A549 (cell line): ENCODE data around the gene TYK2. TPM values are rescaled to one million over a fixed set of nuclear protein-coding genes. Genes with fewer than 3 reads are reported as not detected.

Experiments used
- ATAC-seq, 2 experiments: fragments of 200-7000 bp in 1 of 2; fragments of >200 bp in 1 of 2; cut with Nextera tagmentation in 1 of 2; cut with Tn5 transposase in 1 of 2; 3 replicates each; pipeline versions ENCODE4 v1.8.0 to v1.9.1; 2018 to 2020; ENCODE audit warnings: mild to moderate bottlenecking in 1 of 2, moderate library complexity in 1 of 2
- CTCF ChIA-PET: fragments of 300-600 bp; sonication (Branson Sonifier 250); formaldehyde crosslinking; extraction: SDS; loops from one replicate; lab custom pipeline; 2021; ENCODE audit warnings: antibody characterized with exemption, inconsistent platforms; lab: Yijun Ruan, JAX
- POLR2A ChIA-PET: fragments of 350-600 bp; formaldehyde crosslinking; extraction: SDS; loops from one replicate; lab custom pipeline; 2021; ENCODE audit warnings: antibody characterized with exemption, inconsistent platforms; lab: Yijun Ruan, JAX
- DNase-seq, 2 experiments: peaks; one replicate each; pipeline versions ENCODE4 v3.0.0 to v3.0.0-alpha.2; 2011 to 2016; ENCODE audit warnings: low read depth in 1 of 2, low spot score in 1 of 2
- FAIRE-seq: peaks from 2 replicates; lab custom pipeline; 2011; peaks lifted over from hg19 to GRCh38; lab: Jason Lieb, UNC
- H3K27ac ChIP-seq, 2 experiments: fragments of >200 bp; sonication (Bioruptor Twin); formaldehyde crosslinking; 3 replicates each; pipeline ENCODE4 v1.5.1; 2016 to 2017
- H3K4me1 ChIP-seq: fragments of >200 bp; sonication (Bioruptor Twin); formaldehyde crosslinking; 3 replicates; pipeline ENCODE4 v1.6.1; 2016
- H3K4me2 ChIP-seq: fragments of >200 bp; sonication (Bioruptor Twin); formaldehyde crosslinking; 3 replicates; pipeline ENCODE4 v1.6.1; 2016
- H3K4me3 ChIP-seq: fragments of >200 bp; sonication (Bioruptor Twin); formaldehyde crosslinking; 3 replicates; pipeline ENCODE4 v1.5.1; 2016
- H3K9me3 ChIP-seq: fragments of >200 bp; sonication (Bioruptor Twin); formaldehyde crosslinking; 3 replicates; pipeline ENCODE4 v1.6.1; 2016
- BHLHE40 ChIP-seq: IDR thresholded peaks from 2 replicates; pipeline ENCODE4 v1.6.1; 2012; ENCODE audit warnings: low read depth, low read length, inconsistent platforms
- CBX2 ChIP-seq: fragments of 200-600 bp; sonication (generic); IDR thresholded peaks from 2 replicates; pipeline ENCODE4 v1.6.1; 2016; ENCODE audit warnings: low read depth, mild to moderate bottlenecking, borderline replicate concordance
- CHD4 ChIP-seq: fragments of 200-600 bp; sonication (generic); IDR thresholded peaks from 2 replicates; pipeline ENCODE4 v1.6.1; 2016; ENCODE audit warnings: antibody characterized with exemption, mild to moderate bottlenecking, borderline replicate concordance
- EHF ChIP-seq: fragments of 250-450 bp; sonication (Bioruptor Pico); IDR thresholded peaks from 2 replicates; pipeline ENCODE4 v1.5.0; 2020; ENCODE audit warnings: mild to moderate bottlenecking
- EP300 ChIP-seq, 2 experiments: fragments of >200 bp; sonication (Bioruptor Twin); formaldehyde crosslinking; IDR thresholded peaks; 2 replicates in 1 of 2; 3 replicates in 1 of 2; pipeline ENCODE4 v1.6.1; 2016 to 2017
- ESRRA ChIP-seq: fragments of 150-350 bp; IDR thresholded peaks from 2 replicates; pipeline ENCODE4 v1.6.1; 2014; ENCODE audit warnings: mild to moderate bottlenecking, low read length, borderline replicate concordance
- FOSB ChIP-seq: fragments of 250-450 bp; sonication (Bioruptor Pico); IDR thresholded peaks from 2 replicates; pipeline ENCODE4 v1.5.0; 2020; ENCODE audit warnings: mild to moderate bottlenecking, moderate library complexity
- FOSL2 ChIP-seq, 2 experiments: fragments of 450-650 bp in 1 of 2; fragments of >200 bp in 1 of 2; sonication (Bioruptor Twin) in 1 of 2; formaldehyde crosslinking; IDR thresholded peaks; 2 replicates each; pipeline versions ENCODE4 v1.5.0 to v1.6.1; 2016 to 2020; ENCODE audit warnings: mild to moderate bottlenecking in 1 of 2, moderate library complexity in 1 of 2
- GATA3 ChIP-seq: IDR thresholded peaks from 2 replicates; pipeline ENCODE4 v1.6.1; 2012; ENCODE audit warnings: borderline replicate concordance
- HEYL ChIP-seq: fragments of 250-450 bp; sonication (Bioruptor Pico); IDR thresholded peaks from 2 replicates; pipeline ENCODE4 v1.8.0; 2021; ENCODE audit warnings: mild to moderate bottlenecking, moderate library complexity
- JUNB ChIP-seq: fragments of >200 bp; sonication (Bioruptor Twin); formaldehyde crosslinking; IDR thresholded peaks from 2 replicates; pipeline ENCODE4 v1.6.1; 2016
- KDM5A ChIP-seq: fragments of 200-600 bp; sonication (generic); IDR thresholded peaks from 2 replicates; pipeline ENCODE4 v1.6.1; 2016; ENCODE audit warnings: antibody characterized with exemption, mild to moderate bottlenecking
- MAFK ChIP-seq: fragments of 450-650 bp; IDR thresholded peaks from 2 replicates; pipeline ENCODE4 v1.6.1; 2014; ENCODE audit not compliant: partially characterized antibody
- RAD21 ChIP-seq, 2 experiments: fragments of >200 bp in 1 of 2; sonication (Bioruptor Twin) in 1 of 2; formaldehyde crosslinking in 1 of 2; IDR thresholded peaks in 1 of 2; conservative IDR thresholded peaks in 1 of 2; 2 replicates in 1 of 2; 3 replicates in 1 of 2; pipeline ENCODE4 v1.6.1; 2012 to 2018; ENCODE audit warnings: inconsistent platforms in 1 of 2
- RARB ChIP-seq: fragments of 250-450 bp; sonication (Bioruptor Pico); IDR thresholded peaks from 2 replicates; pipeline ENCODE4 v1.8.0; 2021; ENCODE audit warnings: mild to moderate bottlenecking, moderate library complexity
- RCOR1 ChIP-seq: fragments of 150-350 bp; IDR thresholded peaks from 2 replicates; pipeline ENCODE4 v1.6.1; 2014; ENCODE audit warnings: antibody characterized with exemption, low read length, low read depth
- RFX5 ChIP-seq: fragments of 450-650 bp; IDR thresholded peaks from 2 replicates; pipeline ENCODE4 v1.7.1; 2014; ENCODE audit warnings: antibody characterized with exemption, mild to moderate bottlenecking, moderate library complexity
- SMC3 ChIP-seq: fragments of >200 bp; sonication (Bioruptor Twin); formaldehyde crosslinking; IDR thresholded peaks from 3 replicates; pipeline ENCODE4 v1.6.1; 2018; ENCODE audit warnings: inconsistent platforms
- ZFP36 ChIP-seq: fragments of 450-650 bp; IDR thresholded peaks from 2 replicates; pipeline ENCODE4 v1.6.1; 2014; ENCODE audit warnings: borderline replicate concordance; ENCODE audit not compliant: partially characterized antibody
- WGBS: methylation state at CpG from one replicate; pipeline ENCODE4 v1.1.6; 2017; ENCODE audit errors: missing lambda C conversion rate; 5-methylcytosine and 5-hydroxymethylcytosine counted together
- polyA plus RNA-seq, 4 experiments: library from polyadenylated mRNA; depleted of rRNA in 3 of 4; stranded (reverse); fragments of >200 nt; fragmentation: RNase III in 1 of 4; extraction: RNeasy Plus Mini Kit Qiagen cat#74134 plus additional on column Dnase treatment in 1 of 4; gene quantifications; 2 replicates in 3 of 4; 3 replicates in 1 of 4; pipeline ENCODE4 v1.2.3, GENCODE V29; 2011 to 2017
- TF ChIP-seq, protein P1 (sequence below): fragments of >200 bp; sonication (Bioruptor Twin); formaldehyde crosslinking; IDR thresholded peaks from 3 replicates; pipeline ENCODE4 v1.5.1; 2016
- TF ChIP-seq, protein P2 (sequence below): fragments of 450-650 bp; IDR thresholded peaks from 2 replicates; pipeline ENCODE4 v1.6.1; 2014; ENCODE audit warnings: antibody characterized with exemption
- TF ChIP-seq, protein P3 (sequence below): fragments of 150-350 bp; IDR thresholded peaks from 2 replicates; pipeline ENCODE4 v1.6.1; 2014; ENCODE audit warnings: low read depth, mild to moderate bottlenecking, low read length
- TF ChIP-seq, protein P4 (sequence below): fragments of 200-600 bp; sonication (generic); IDR thresholded peaks from 2 replicates; pipeline ENCODE4 v1.6.1; 2016; ENCODE audit warnings: antibody characterized with exemption, mild to moderate bottlenecking, moderate library complexity

The TYK2 gene
- polyA plus RNA-seq, 2 of the 4 experiments (the other 2 are of a cell fraction): 17.0 to 57.1 TPM

DNA sequence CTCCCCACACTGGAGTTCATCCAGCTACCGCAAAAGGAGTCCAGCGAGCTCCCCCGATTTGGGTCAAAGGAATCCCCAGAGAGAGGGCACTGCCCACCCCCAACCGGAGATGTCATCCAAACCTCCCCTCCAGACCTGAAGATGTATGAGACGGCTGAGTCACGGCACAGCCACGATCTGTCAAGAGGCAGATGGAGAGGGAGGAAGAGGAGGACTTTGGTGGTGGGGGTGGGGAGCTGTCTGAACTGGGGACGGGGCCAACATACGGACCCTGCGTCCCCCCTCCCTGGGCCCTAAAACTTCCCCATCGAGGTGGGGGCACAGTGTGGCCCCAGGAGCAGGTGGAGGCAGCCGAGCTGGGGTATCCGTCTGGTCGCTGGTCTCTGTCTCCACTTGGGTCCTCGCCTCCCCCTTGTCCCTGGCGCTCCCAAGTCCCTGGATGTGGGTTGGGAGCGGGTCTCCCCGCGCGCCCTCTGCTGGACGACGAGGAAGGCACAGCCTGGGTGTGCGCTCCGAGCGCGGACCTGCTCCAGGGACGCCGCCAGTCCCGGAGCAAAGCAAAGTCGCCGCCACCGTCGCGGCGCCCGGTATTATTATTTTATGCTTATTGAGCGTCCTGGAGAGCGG lies 43.8 kb upstream of the TYK2 start (continued):
- TF ChIP-seq KDM5A (no peak), CHD4 (no peak), RARB (CRISPR knock-in tag) (no peak), EHF (no peak), HEYL (no peak), SMC3 (peak; percentile 55), JUNB (no peak), FOSB (CRISPR knock-in tag) (no peak), EP300 (IDR thresholded peaks at IDR 0.05) (no peak)
- TF ChIP-seq, protein P1, sequence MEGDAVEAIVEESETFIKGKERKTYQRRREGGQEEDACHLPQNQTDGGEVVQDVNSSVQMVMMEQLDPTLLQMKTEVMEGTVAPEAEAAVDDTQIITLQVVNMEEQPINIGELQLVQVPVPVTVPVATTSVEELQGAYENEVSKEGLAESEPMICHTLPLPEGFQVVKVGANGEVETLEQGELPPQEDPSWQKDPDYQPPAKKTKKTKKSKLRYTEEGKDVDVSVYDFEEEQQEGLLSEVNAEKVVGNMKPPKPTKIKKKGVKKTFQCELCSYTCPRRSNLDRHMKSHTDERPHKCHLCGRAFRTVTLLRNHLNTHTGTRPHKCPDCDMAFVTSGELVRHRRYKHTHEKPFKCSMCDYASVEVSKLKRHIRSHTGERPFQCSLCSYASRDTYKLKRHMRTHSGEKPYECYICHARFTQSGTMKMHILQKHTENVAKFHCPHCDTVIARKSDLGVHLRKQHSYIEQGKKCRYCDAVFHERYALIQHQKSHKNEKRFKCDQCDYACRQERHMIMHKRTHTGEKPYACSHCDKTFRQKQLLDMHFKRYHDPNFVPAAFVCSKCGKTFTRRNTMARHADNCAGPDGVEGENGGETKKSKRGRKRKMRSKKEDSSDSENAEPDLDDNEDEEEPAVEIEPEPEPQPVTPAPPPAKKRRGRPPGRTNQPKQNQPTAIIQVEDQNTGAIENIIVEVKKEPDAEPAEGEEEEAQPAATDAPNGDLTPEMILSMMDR: peak; percentile 72

DNA sequence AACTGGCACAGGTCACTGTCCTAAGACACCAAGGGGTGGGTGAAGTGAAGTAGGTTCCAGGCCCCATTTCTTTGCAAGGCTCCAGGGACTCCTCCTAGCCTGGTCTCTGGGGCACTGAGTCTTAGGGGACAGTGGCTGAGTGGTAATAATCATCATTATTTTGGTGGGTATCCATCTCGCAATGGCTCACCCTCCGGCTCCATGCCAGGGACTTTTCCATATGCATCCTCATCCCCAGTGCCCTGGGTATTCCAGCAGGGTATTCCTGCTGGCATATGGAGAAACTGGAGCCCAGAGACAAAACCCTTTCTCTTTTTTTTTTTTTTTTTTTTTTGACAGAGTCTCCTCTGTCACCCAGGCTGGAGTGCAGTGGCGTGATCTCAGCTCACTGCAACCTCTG lies 42.5 kb upstream of the TYK2 start:
- FAIRE-seq (no peak), DNase-seq (no peak), ATAC-seq (no peak)
- TF ChIP-seq, protein P2, sequence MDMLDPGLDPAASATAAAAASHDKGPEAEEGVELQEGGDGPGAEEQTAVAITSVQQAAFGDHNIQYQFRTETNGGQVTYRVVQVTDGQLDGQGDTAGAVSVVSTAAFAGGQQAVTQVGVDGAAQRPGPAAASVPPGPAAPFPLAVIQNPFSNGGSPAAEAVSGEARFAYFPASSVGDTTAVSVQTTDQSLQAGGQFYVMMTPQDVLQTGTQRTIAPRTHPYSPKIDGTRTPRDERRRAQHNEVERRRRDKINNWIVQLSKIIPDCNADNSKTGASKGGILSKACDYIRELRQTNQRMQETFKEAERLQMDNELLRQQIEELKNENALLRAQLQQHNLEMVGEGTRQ: no peak
- TF ChIP-seq, protein P3, sequence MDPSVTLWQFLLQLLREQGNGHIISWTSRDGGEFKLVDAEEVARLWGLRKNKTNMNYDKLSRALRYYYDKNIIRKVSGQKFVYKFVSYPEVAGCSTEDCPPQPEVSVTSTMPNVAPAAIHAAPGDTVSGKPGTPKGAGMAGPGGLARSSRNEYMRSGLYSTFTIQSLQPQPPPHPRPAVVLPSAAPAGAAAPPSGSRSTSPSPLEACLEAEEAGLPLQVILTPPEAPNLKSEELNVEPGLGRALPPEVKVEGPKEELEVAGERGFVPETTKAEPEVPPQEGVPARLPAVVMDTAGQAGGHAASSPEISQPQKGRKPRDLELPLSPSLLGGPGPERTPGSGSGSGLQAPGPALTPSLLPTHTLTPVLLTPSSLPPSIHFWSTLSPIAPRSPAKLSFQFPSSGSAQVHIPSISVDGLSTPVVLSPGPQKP: no peak
- no peak for TF ChIP-seq RAD21 (conservative IDR thresholded peaks at IDR 0.05 in 1 of 2, IDR thresholded peaks at IDR 0.05 in 1 of 2)
- no peak for TF ChIP-seq ZFP36
- TF ChIP-seq CBX2: no peak
- TF ChIP-seq EHF: no peak
- TF ChIP-seq RCOR1: no peak
- no peak for TF ChIP-seq BHLHE40
- TF ChIP-seq KDM5A: no peak
- TF ChIP-seq MAFK: no peak
- TF ChIP-seq, protein P4, sequence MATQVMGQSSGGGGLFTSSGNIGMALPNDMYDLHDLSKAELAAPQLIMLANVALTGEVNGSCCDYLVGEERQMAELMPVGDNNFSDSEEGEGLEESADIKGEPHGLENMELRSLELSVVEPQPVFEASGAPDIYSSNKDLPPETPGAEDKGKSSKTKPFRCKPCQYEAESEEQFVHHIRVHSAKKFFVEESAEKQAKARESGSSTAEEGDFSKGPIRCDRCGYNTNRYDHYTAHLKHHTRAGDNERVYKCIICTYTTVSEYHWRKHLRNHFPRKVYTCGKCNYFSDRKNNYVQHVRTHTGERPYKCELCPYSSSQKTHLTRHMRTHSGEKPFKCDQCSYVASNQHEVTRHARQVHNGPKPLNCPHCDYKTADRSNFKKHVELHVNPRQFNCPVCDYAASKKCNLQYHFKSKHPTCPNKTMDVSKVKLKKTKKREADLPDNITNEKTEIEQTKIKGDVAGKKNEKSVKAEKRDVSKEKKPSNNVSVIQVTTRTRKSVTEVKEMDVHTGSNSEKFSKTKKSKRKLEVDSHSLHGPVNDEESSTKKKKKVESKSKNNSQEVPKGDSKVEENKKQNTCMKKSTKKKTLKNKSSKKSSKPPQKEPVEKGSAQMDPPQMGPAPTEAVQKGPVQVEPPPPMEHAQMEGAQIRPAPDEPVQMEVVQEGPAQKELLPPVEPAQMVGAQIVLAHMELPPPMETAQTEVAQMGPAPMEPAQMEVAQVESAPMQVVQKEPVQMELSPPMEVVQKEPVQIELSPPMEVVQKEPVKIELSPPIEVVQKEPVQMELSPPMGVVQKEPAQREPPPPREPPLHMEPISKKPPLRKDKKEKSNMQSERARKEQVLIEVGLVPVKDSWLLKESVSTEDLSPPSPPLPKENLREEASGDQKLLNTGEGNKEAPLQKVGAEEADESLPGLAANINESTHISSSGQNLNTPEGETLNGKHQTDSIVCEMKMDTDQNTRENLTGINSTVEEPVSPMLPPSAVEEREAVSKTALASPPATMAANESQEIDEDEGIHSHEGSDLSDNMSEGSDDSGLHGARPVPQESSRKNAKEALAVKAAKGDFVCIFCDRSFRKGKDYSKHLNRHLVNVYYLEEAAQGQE: no peak
- no peak for TF ChIP-seq ESRRA
- TF ChIP-seq GATA3: no peak
- TF ChIP-seq FOSL2 (IDR thresholded peaks at IDR 0.05): no peak
- TF ChIP-seq FOSL2 (CRISPR knock-in tag; IDR thresholded peaks at IDR 0.05): no peak
- TF ChIP-seq RFX5: no peak
- Histone ChIP-seq H3K4me2 (no peak overlapping the region), H3K27ac (no peak overlapping the region), H3K9me3 (no peaks in the 10 kb centered on the region), H3K4me1 (peaks cover 27% of the 10 kb centered on the region), H3K4me3 (no peak overlapping the region)
- WGBS: 85% methylated on average over 3 of the region's 3 CpGs
- CTCF ChIA-PET: interaction anchor here (1.0 to 5.4 kb wide), 8 partner anchors 13 to 158 kb away, joined by 3 to 38 read pairs (median 6); partner anchors contain the start of genes CDC37 and ICAM1
- POLR2A ChIA-PET: no interaction called here
